HepG2 (cell line): Measurements from ENCODE around the gene BCAS3. TPM values are rescaled to one million over a fixed set of nuclear protein-coding genes. Genes with fewer than 3 reads are reported as not detected.

Experiments used
- ATAC-seq: fragments of 200-7000 bp; cut with Tn5 transposase; 3 replicates; pipeline ENCODE4 v1.9.1; 2020; ENCODE audit warnings: mild to moderate bottlenecking, moderate library complexity
- BruUV-seq: library from RNA; stranded (reverse); fragments of 400-500 nt; replicated peaks from 2 replicates; lab custom pipeline; 2021; lab: Mats Ljungman, UMichigan
- CTCF ChIA-PET: fragments of 300-600 bp; formaldehyde crosslinking; extraction: SDS; loops from one replicate; lab custom pipeline; 2021; ENCODE audit warnings: low total read pairs, inconsistent platforms, low intra/inter-chr PET ratio; lab: Yijun Ruan, JAX
- POLR2A ChIA-PET: fragments of 350-600 bp; sonication (Branson Sonifier 250); formaldehyde crosslinking; loops from one replicate; lab custom pipeline; 2020; ENCODE audit warnings: antibody characterized with exemption, inconsistent platforms; lab: Yijun Ruan, JAX
- DNase-seq: peaks from one replicate; pipeline ENCODE4 v3.0.0-alpha.2; 2015; ENCODE audit warnings: low spot score
- FAIRE-seq: peaks from 3 replicates; lab custom pipeline; 2011; peaks lifted over from hg19 to GRCh38; lab: Jason Lieb, UNC
- H2AFZ ChIP-seq: one replicate; pipeline ENCODE4 v1.6.1; 2011; ENCODE audit warnings: low read length, inconsistent platforms
- H3K27ac ChIP-seq: fragments of 300-600 bp; 3 replicates; pipeline ENCODE4 v1.8.0; 2011; ENCODE audit warnings: mixed run types, mild to moderate bottlenecking, mixed read lengths, low read length, inconsistent platforms; ENCODE audit not compliant: insufficient read depth; ENCODE audit errors: extremely low read length
- H3K27me3 ChIP-seq, 2 experiments: fragments of 200-600 bp in 1 of 2; 2 replicates in 1 of 2; 3 replicates in 1 of 2; pipeline versions ENCODE4 v1.6.0 to v1.8.0; 2011; ENCODE audit warnings: low read length in 2 of 2, mild to moderate bottlenecking in 2 of 2, moderate library complexity in 2 of 2, inconsistent platforms in 1 of 2; ENCODE audit not compliant: insufficient read depth in 2 of 2, control insufficient read depth in 1 of 2
- H3K36me3 ChIP-seq, 2 experiments: fragments of 200-600 bp in 1 of 2; replicated peaks in 1 of 2; 2 replicates in 1 of 2; 3 replicates in 1 of 2; pipeline versions ENCODE4 v1.5.1 to v1.8.0; 2011; ENCODE audit warnings: low read length in 2 of 2, inconsistent platforms in 1 of 2; ENCODE audit not compliant: insufficient read depth in 2 of 2, control insufficient read depth in 1 of 2
- H3K4me1 ChIP-seq: 2 replicates; pipeline ENCODE4 v1.5.1; 2012; ENCODE audit warnings: low read length, inconsistent platforms; ENCODE audit not compliant: insufficient read depth
- H3K4me2 ChIP-seq: 2 replicates; pipeline ENCODE4 v1.6.0; 2011; ENCODE audit warnings: low read depth, low read length, inconsistent platforms
- H3K4me3 ChIP-seq, 3 experiments: fragments of 200-600 bp in 1 of 3; sonication (generic), shearing (Covaris generic) in 1 of 3; replicated peaks in 1 of 3; 2 replicates each; pipeline ENCODE4 v1.5.1; 2011 to 2016; ENCODE audit warnings: low read length in 3 of 3, inconsistent platforms in 2 of 3, low read depth in 2 of 3, mild to moderate bottlenecking in 2 of 3, control low read depth in 1 of 3, mixed read lengths in 1 of 3; ENCODE audit not compliant: insufficient read depth in 1 of 3
- H3K79me2 ChIP-seq: one replicate; pipeline ENCODE4 v1.6.1; 2011; ENCODE audit warnings: low read length, inconsistent platforms; ENCODE audit not compliant: insufficient read depth
- H3K9ac ChIP-seq: 2 replicates; pipeline ENCODE4 v1.6.0; 2011; ENCODE audit warnings: mild to moderate bottlenecking, low read depth, low read length, inconsistent platforms; ENCODE audit not compliant: insufficient read depth
- H3K9me3 ChIP-seq: 2 replicates; pipeline ENCODE4 v1.5.1; 2012; ENCODE audit warnings: mild to moderate bottlenecking, low read length
- H4K20me1 ChIP-seq: 2 replicates; pipeline ENCODE4 v1.6.0; 2011; ENCODE audit warnings: inconsistent platforms, mild to moderate bottlenecking, low read length, moderate library complexity; ENCODE audit not compliant: insufficient read depth
- HDAC1 ChIP-seq: sonication (generic); formaldehyde crosslinking; IDR thresholded peaks from 2 replicates; pipeline ENCODE4 v1.5.1; 2020; ENCODE audit warnings: mild to moderate bottlenecking, missing genetic modification reagents
- TEAD3 ChIP-seq: optimal IDR thresholded peaks from 2 replicates; pipeline ENCODE3; 2016; ENCODE audit warnings: borderline replicate concordance
- ZBTB7B ChIP-seq: sonication (generic); formaldehyde crosslinking; IDR thresholded peaks from 2 replicates; pipeline ENCODE4 v1.4.0; 2020; ENCODE audit warnings: missing genetic modification reagents
- ZKSCAN1 ChIP-seq: fragments of 150-350 bp; IDR thresholded peaks from 2 replicates; pipeline ENCODE4 v1.6.1; 2014; ENCODE audit warnings: low read length
- ZNF282 ChIP-seq: fragments of 450-650 bp; IDR thresholded peaks from 2 replicates; pipeline ENCODE4 v1.6.1; 2018; ENCODE audit not compliant: partially characterized antibody
- WGBS: methylation state at CpG from one replicate; pipeline ENCODE4 v1.1.6; 2017; ENCODE audit warnings: low lambda C conversion rate; 5-methylcytosine and 5-hydroxymethylcytosine counted together
- in situ Hi-C: cut with HindIII; loops from 2 replicates; pipeline ENCODE4 v1.10.0; 2017; ENCODE audit warnings: low pct_unique_long_range_greater_than_20kb; ENCODE audit not compliant: extremely low pct_ligation_motif_present
- intact Hi-C: fragments of 100-400 bp; cut with micrococcal nuclease; formaldehyde crosslinking; loops from one replicate; pipeline ENCODE4 v1.10.0; 2022; ENCODE audit not compliant: unreplicated experiment
- polyA plus RNA-seq, 8 experiments: library from polyadenylated mRNA; depleted of rRNA in 3 of 8; stranded (reverse) in 7 of 8; unstranded in 1 of 8; fragments of >200 nt; fragmentation: Illumina TruSeq in 4 of 8; extraction: Trizol in 4 of 8; gene quantifications; 2 replicates each; pipeline versions ENCODE4 v1.2.1 to v1.2.3, GENCODE V29; 2011 to 2016; ENCODE audit warnings: low read depth in 4 of 8, missing spikeins in 1 of 8, mixed read lengths in 1 of 8; ENCODE audit not compliant: insufficient read depth in 1 of 8
- total RNA-seq, 5 experiments: library from RNA; depleted of rRNA; stranded (reverse); fragments of >200 nt; fragmentation: Illumina TruSeq; extraction: Trizol; gene quantifications; 2 replicates each; pipeline ENCODE4 v1.2.3, GENCODE V29; 2016; ENCODE audit warnings: low read depth in 1 of 5
- TF ChIP-seq, protein P1 (sequence below): sonication (generic); formaldehyde crosslinking; IDR thresholded peaks from 2 replicates; pipeline ENCODE4 v1.9.0; 2022; ENCODE audit warnings: low read depth, missing genetic modification reagents
- TF ChIP-seq, protein P2 (sequence below): sonication (generic); formaldehyde crosslinking; IDR thresholded peaks from 2 replicates; pipeline ENCODE4 v1.4.0; 2020; ENCODE audit warnings: mild to moderate bottlenecking, missing genetic modification reagents
- TF ChIP-seq, protein P3 (sequence below): sonication (generic); formaldehyde crosslinking; IDR thresholded peaks from 2 replicates; pipeline ENCODE4 v1.4.0; 2020; ENCODE audit warnings: mild to moderate bottlenecking, low read depth, missing genetic modification reagents
- TF ChIP-seq, protein P4 (sequence below): sonication (generic); formaldehyde crosslinking; IDR thresholded peaks from 2 replicates; pipeline ENCODE4 v1.9.0; 2021; ENCODE audit warnings: missing genetic modification reagents, borderline replicate concordance
- TF ChIP-seq, protein P5 (sequence below): IDR thresholded peaks from 2 replicates; pipeline ENCODE4 v1.6.1; 2016; ENCODE audit warnings: missing compliant biosample characterization, missing genetic modification reagents, borderline replicate concordance
- TF ChIP-seq, protein P6 (sequence below): IDR thresholded peaks from 2 replicates; pipeline ENCODE4 v1.6.1; 2016; ENCODE audit warnings: missing compliant biosample characterization, missing genetic modification reagents, borderline replicate concordance

The BCAS3 gene
- total and polyA plus RNA-seq, 2 of the 13 experiments (the other 11 are each of a cell fraction or from before 2014, with no cell fraction given), result 10.7 to 11.2 TPM

DNA sequence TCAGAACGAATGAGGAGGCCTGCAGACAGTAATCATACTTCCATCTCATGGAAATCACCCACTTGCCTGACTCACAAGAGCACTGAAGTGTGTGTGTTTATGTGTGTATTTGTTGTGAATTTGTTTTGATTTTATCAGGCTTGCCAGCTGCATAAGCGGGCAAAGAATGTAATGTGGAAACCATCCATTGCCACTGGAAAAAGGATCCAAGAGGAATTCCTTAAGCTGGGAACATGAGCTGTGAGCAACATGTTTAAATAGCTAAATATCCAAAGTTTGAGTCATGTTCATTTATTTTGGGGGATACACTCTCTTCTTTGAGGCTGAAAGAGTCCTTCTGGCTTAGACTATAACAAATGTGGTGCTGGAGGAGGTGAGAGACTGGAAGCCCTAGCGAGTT, 523.6 kb downstream of the BCAS3 start (continued):
- TF ChIP-seq, protein P1, sequence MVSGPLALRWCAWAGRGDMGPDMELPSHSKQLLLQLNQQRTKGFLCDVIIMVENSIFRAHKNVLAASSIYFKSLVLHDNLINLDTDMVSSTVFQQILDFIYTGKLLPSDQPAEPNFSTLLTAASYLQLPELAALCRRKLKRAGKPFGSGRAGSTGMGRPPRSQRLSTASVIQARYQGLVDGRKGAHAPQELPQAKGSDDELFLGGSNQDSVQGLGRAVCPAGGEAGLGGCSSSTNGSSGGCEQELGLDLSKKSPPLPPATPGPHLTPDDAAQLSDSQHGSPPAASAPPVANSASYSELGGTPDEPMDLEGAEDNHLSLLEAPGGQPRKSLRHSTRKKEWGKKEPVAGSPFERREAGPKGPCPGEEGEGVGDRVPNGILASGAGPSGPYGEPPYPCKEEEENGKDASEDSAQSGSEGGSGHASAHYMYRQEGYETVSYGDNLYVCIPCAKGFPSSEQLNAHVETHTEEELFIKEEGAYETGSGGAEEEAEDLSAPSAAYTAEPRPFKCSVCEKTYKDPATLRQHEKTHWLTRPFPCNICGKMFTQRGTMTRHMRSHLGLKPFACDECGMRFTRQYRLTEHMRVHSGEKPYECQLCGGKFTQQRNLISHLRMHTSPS (CRISPR knock-in tag), result no peak
- TF ChIP-seq, protein P2, sequence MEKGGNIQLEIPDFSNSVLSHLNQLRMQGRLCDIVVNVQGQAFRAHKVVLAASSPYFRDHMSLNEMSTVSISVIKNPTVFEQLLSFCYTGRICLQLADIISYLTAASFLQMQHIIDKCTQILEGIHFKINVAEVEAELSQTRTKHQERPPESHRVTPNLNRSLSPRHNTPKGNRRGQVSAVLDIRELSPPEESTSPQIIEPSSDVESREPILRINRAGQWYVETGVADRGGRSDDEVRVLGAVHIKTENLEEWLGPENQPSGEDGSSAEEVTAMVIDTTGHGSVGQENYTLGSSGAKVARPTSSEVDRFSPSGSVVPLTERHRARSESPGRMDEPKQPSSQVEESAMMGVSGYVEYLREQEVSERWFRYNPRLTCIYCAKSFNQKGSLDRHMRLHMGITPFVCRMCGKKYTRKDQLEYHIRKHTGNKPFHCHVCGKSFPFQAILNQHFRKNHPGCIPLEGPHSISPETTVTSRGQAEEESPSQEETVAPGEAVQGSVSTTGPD, result no peak
- TF ChIP-seq HDAC1 (CRISPR knock-in tag), result no peak
- TF ChIP-seq ZKSCAN1, result no peak
- no peak for TF ChIP-seq TEAD3 (CRISPR knock-in tag)
- TF ChIP-seq, protein P3, sequence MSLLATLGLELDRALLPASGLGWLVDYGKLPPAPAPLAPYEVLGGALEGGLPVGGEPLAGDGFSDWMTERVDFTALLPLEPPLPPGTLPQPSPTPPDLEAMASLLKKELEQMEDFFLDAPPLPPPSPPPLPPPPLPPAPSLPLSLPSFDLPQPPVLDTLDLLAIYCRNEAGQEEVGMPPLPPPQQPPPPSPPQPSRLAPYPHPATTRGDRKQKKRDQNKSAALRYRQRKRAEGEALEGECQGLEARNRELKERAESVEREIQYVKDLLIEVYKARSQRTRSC (CRISPR knock-in tag), result no peak
- TF ChIP-seq, protein P4, sequence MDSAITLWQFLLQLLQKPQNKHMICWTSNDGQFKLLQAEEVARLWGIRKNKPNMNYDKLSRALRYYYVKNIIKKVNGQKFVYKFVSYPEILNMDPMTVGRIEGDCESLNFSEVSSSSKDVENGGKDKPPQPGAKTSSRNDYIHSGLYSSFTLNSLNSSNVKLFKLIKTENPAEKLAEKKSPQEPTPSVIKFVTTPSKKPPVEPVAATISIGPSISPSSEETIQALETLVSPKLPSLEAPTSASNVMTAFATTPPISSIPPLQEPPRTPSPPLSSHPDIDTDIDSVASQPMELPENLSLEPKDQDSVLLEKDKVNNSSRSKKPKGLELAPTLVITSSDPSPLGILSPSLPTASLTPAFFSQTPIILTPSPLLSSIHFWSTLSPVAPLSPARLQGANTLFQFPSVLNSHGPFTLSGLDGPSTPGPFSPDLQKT, result no peak

DNA sequence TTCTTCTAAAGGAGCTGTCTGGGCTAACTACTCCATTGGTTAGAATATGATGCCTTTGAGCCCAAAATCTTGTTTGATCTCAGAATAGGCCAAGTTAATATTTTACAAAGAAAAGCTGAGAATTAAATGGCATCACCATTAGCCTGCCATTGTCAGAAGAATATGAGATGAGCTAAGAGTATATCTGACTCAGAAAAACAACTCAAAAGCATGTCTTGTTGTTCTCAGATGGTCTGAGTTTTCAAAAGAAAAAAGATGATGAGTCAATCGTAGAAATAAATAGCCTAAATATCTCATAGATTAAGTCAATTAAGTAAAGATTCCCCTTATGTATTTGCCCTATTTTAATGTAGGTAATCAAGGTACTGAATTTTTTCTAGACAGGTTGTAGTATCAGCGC, 524.9 kb downstream of the BCAS3 start:
- no peak for TF ChIP-seq ZNF282
- TF ChIP-seq ZBTB7B (CRISPR knock-in tag), result no peak
- TF ChIP-seq, protein P5, sequence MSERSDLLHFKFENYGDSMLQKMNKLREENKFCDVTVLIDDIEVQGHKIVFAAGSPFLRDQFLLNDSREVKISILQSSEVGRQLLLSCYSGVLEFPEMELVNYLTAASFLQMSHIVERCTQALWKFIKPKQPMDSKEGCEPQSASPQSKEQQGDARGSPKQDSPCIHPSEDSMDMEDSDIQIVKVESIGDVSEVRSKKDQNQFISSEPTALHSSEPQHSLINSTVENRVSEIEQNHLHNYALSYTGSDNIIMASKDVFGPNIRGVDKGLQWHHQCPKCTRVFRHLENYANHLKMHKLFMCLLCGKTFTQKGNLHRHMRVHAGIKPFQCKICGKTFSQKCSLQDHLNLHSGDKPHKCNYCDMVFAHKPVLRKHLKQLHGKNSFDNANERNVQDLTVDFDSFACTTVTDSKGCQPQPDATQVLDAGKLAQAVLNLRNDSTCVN (CRISPR knock-in tag), result no peak
- TF ChIP-seq, protein P6, sequence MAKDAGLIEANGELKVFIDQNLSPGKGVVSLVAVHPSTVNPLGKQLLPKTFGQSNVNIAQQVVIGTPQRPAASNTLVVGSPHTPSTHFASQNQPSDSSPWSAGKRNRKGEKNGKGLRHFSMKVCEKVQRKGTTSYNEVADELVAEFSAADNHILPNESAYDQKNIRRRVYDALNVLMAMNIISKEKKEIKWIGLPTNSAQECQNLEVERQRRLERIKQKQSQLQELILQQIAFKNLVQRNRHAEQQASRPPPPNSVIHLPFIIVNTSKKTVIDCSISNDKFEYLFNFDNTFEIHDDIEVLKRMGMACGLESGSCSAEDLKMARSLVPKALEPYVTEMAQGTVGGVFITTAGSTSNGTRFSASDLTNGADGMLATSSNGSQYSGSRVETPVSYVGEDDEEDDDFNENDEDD (CRISPR knock-in tag), result no peak
- FAIRE-seq (no peak), ATAC-seq (no peak), DNase-seq (no peak)
- in situ Hi-C loops, result no loop called here
- Histone ChIP-seq H3K9ac (no peak overlapping the region), H4K20me1 (no peaks in the 10 kb centered on the region), H3K4me3 (no peak overlapping the region), H3K4me1 (peaks cover 20% of the 10 kb centered on the region), H3K4me2 (no peak overlapping the region), H3K27ac (no peak overlapping the region), H3K36me3 (no peaks in the 10 kb centered on the region), H3K27me3 (no peaks in the 10 kb centered on the region), H3K9me3 (no peaks in the 10 kb centered on the region), H3K79me2 (no peaks in the 10 kb centered on the region), H2AFZ (no peak overlapping the region)
- 81% methylated on average over 2 of the region's 2 CpGs for WGBS
- ChIA-PET CTCF (no interaction called here), POLR2A (no interaction called here)
- intact Hi-C loops, result no loop called here
- BruUV-seq, result no TSS peak
